Activated naive CD4-positive, alpha-beta T cell treated with anti-CD3 and anti-CD28 coated beads for 36 hours (primary cell): ENCODE measurements around the gene TSFM. TPM values are rescaled to one million over a fixed set of nuclear protein-coding genes. Genes with fewer than 3 reads are reported as not detected.

Experiments
- CTCF ChIA-PET: fragments of 350-600 bp; sonication (Branson Sonifier 250); formaldehyde crosslinking; loops from one replicate; lab custom pipeline; 2021; ENCODE audit warnings: antibody characterized with exemption; lab: Charles Lee
- DNase-seq: peaks from one replicate; pipeline ENCODE4 v3.0.0-alpha.2; 2020
- H3K27ac Mint-ChIP-seq: one replicate; pipeline ENCODE4 v1.8.0; 2021; ENCODE audit warnings: mild to moderate bottlenecking, mixed read lengths
- H3K27me3 Mint-ChIP-seq: one replicate; pipeline ENCODE4 v1.8.0; 2021; ENCODE audit warnings: low read depth, mixed read lengths
- H3K36me3 Mint-ChIP-seq: one replicate; pipeline ENCODE4 v1.8.0; 2021; ENCODE audit warnings: low read depth, mixed read lengths
- H3K4me1 Mint-ChIP-seq: one replicate; pipeline ENCODE4 v1.8.0; 2021; ENCODE audit warnings: low read depth, mixed read lengths
- H3K4me3 Mint-ChIP-seq: one replicate; pipeline ENCODE4 v1.8.0; 2021; ENCODE audit warnings: mild to moderate bottlenecking, moderate library complexity, mixed read lengths
- H3K9me3 Mint-ChIP-seq: one replicate; pipeline ENCODE4 v1.8.0; 2021; ENCODE audit warnings: mixed read lengths
- intact Hi-C: fragments of 100-400 bp; cut with micrococcal nuclease; formaldehyde crosslinking; loops from one replicate; pipeline ENCODE4 v1.15.1; 2023
- total RNA-seq, 2 experiments: library from RNA; stranded (reverse); gene quantifications; one replicate each; pipeline ENCODE4 v1.2.3, GENCODE V29; 2021

Gene TSFM
- total RNA-seq, 2 experiments from 2014 or later = 32.8 to 34.3 TPM

DNA sequence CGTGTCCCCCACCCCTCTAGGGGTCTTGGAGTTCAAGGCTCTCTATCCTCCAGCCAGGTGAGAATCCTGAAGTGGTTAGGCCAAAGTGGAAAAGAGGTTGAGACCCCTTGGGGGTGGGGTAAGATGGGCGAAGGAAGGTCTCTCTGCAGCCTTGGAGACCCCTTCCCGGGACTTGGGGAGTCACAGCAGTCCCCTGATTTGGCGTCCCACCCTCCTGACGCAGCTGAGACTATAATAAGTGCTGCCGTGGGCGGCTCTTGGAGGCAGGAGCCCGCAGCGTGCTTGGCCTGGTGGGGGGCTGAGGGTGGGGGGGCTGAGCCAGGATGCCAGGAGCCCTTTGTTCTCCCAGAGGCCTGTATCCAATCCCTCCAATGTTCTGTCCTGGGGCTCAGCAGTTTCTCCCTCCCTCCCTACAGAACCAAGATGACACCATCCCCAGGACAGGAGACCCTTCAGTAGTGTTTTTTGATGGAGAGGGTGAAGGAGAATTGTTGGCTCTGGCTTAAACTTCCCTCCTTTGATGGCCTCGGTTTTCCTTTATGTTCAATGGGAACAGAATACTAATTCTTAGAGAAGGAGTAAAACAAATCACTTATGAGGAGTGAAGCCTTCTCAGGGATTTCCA is 42.6 kb upstream of the TSFM start:
- Mint-ChIP-seq H3K36me3 (peaks cover 7% of the 10 kb centered on the region), H3K27ac (no peak overlapping the region), H3K4me3 (no peak overlapping the region), H3K4me1 (peaks cover 44% of the 10 kb centered on the region), H3K9me3 (no peaks in the 10 kb centered on the region), H3K27me3 (no peaks in the 10 kb centered on the region)
- intact Hi-C loops = loop anchor here (2.0 to 5.0 kb wide), 2 partner anchors 15 to 498 kb away; partner anchors contain the start of gene MARCHF9
- no peak for DNase-seq
- CTCF ChIA-PET = interaction anchor here (1.2 to 4.0 kb wide), 4 partner anchors 16 to 158 kb away, joined by 3 to 21 read pairs (median 4); no protein-coding TSS in a partner anchor

GRCh38 chr12:57740656-57741412 is 41.8 kb upstream of the TSFM start:
- H3K36me3 Mint-ChIP-seq = peaks cover 12% of the 10 kb centered on the region
- no peaks in the 10 kb centered on the region for H3K27me3 Mint-ChIP-seq
- H3K4me1 Mint-ChIP-seq = peaks cover 52% of the 10 kb centered on the region
- H3K4me3 Mint-ChIP-seq = peak overlapping the region; percentile 97
- DNase-seq = peak; percentile 92
- H3K27ac Mint-ChIP-seq = peak overlapping the region; percentile 97
- intact Hi-C loops = loop anchor here (1.0 to 5.0 kb wide), 5 partner anchors 14 to 499 kb away; partner anchors contain the start of genes B4GALNT1, GLI1, MARCHF9 and OS9
- CTCF ChIA-PET = interaction anchor here (0.7 to 4.0 kb wide), 13 partner anchors 9 to 279 kb away, joined by 3 to 21 read pairs (median 4); partner anchors contain the start of genes CDK4 and OS9
- no peaks in the 10 kb centered on the region for H3K9me3 Mint-ChIP-seq

- CTCF ChIA-PET = interaction anchor here (0.6 to 4.0 kb wide), 21 partner anchors 8 to 279 kb away, joined by 3 to 21 read pairs (median 4); partner anchors contain the start of genes CDK4 and OS9
- H3K36me3 Mint-ChIP-seq = peaks cover 15% of the 10 kb centered on the region
These were observed 41.2 kb upstream of the TSFM start for GRCh38 chr12:57741413-57741789.

DNA sequence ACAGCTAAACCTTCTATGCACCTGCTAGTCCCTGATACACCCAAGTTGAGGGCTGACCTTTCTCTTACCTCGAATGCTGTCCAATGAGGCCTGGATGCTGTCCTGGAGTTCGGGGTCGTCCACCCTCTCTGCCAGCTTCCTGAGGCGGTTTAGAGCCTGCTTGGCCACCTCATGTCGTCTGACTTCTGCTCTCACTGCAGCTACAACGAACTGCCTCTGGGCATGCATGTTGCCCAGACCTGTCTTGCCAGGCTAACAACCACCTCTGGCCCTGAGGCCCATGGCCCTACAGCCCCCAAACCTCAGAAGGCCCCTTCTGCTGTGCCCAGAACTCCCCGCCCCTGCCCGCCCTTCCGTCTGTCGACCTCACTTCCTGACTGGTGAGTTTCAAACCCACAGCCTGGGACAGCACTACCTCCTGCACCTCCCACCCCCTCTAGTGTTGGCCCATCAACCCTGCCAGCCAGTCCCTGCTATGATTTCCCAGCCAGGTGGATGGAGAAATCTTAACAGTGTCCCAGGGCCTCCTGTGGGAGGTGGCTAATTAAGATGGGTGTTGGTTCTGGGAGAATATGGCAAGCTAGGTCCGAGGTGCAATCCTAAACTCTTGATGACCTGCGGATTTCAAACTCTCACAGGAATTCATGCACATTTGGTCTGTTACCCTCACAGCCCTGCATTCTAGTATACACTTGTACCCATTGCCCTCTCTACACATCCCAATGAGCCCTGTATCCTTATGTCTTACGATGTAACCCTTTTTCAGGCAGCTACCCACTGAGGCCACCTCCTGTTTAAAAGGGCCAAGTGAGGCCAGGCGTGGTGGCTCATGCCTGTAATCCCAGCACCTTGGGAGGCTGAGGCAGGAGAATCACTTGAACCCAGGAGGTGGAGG is 40.5 kb upstream of the TSFM start:
- peaks cover 17% of the 10 kb centered on the region for H3K36me3 Mint-ChIP-seq
- CTCF ChIA-PET = interaction anchor here (0.6 to 4.0 kb wide), 23 partner anchors 8 to 280 kb away, joined by 3 to 21 read pairs (median 4); partner anchors contain the start of genes CDK4 and OS9
- peak overlapping the region; percentile 97 for H3K4me3 Mint-ChIP-seq
- DNase-seq = peak; percentile 91
- H3K27ac Mint-ChIP-seq = peak overlapping the region; percentile 97
- H3K27me3 Mint-ChIP-seq = no peaks in the 10 kb centered on the region
- H3K4me1 Mint-ChIP-seq = peaks cover 51% of the 10 kb centered on the region
- intact Hi-C loops = loop anchor here (1.0 to 5.0 kb wide), 8 partner anchors 13 to 500 kb away; partner anchors contain the start of genes B4GALNT1, DCTN2, GLI1 and MARCHF9
- no peaks in the 10 kb centered on the region for H3K9me3 Mint-ChIP-seq

More at GRCh38 chr12:57741413-57741789, 41.2 kb upstream of the TSFM start:
- Mint-ChIP-seq H3K27ac (peak overlapping the region; percentile 97), H3K27me3 (no peaks in the 10 kb centered on the region), H3K4me3 (peak overlapping the region; percentile 97), H3K4me1 (peaks cover 55% of the 10 kb centered on the region), H3K9me3 (no peaks in the 10 kb centered on the region)
- no peak for DNase-seq
- intact Hi-C loops = loop anchor here (1.0 to 5.0 kb wide), 5 partner anchors 13 to 499 kb away; partner anchors contain the start of genes B4GALNT1, GLI1, MARCHF9 and OS9

DNA sequence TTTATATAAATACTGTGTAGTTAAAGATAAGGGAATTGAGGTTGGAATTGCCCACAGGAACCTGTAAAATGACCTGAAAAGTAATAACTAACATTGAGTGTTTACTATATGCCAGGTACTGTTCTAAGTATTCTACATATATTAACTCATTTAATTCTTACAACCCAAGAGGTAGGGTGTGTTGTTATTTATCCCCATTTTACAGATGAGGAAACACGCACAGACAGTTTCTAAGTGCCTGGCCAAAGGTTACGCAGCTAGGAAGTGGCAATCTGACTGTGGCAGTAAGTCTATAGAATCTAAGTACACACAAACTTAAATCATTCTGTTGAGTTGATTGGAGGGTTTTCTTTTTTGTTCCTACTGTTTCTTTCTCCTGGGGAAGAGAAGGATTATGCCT is 38.8 kb upstream of the TSFM start:
- Mint-ChIP-seq H3K9me3 (no peaks in the 10 kb centered on the region), H3K27ac (peak overlapping the region; percentile 94), H3K4me3 (peak overlapping the region; percentile 85), H3K36me3 (peaks cover 26% of the 10 kb centered on the region), H3K27me3 (no peaks in the 10 kb centered on the region), H3K4me1 (peaks cover 51% of the 10 kb centered on the region)
- CTCF ChIA-PET = interaction anchor here (1.1 to 4.0 kb wide), 5 partner anchors 15 to 161 kb away, joined by 3 to 21 read pairs (median 6); partner anchors contain the start of gene OS9
- intact Hi-C loops = loop anchor here (1.0 to 5.0 kb wide), 3 partner anchors 9 to 501 kb away; partner anchors contain the start of genes ARHGAP9 and CDK4
- no peak for DNase-seq

DNA sequence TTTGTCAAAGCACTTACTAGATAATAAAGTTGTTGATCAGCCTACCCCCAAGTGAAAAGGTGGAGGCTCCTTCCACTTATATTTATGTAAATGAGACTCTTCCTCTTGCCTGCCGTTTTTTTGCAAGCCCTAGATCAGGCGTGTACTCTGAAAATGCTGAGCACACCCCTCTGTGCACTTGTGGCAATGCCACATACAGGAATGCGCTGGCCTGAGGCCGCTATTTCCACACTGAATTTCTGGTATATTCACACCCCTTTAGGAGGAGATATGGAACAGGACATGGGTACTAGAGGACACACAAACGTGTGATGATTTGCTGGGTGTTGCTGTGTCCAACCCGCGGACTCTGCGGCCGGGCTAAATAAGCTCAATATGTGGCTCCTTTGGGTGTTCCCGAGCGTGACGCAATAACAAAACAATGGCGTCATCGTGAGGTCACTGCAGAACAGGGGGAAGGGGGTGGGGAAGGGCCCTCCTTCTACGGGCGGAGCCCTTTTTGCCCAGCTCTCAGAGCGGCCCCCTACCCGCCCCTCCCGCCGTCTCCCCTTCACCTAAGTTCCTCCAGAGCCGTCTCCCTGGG is 38.3 kb upstream of the TSFM start:
- CTCF ChIA-PET = interaction anchor here (0.8 to 4.0 kb wide), 7 partner anchors 12 to 284 kb away, joined by 3 to 21 read pairs (median 6); partner anchors contain the start of gene OS9
- Mint-ChIP-seq H3K4me3 (peak overlapping the region; percentile 85), H3K27ac (peak overlapping the region; percentile 94), H3K36me3 (peaks cover 30% of the 10 kb centered on the region), H3K27me3 (no peaks in the 10 kb centered on the region), H3K4me1 (peaks cover 46% of the 10 kb centered on the region), H3K9me3 (no peaks in the 10 kb centered on the region)
- peak; percentile 91 for DNase-seq
- intact Hi-C loops = loop anchor here (1.0 to 5.0 kb wide), 3 partner anchors 8 to 502 kb away; partner anchors contain the start of genes ARHGAP9 and CDK4

DNA sequence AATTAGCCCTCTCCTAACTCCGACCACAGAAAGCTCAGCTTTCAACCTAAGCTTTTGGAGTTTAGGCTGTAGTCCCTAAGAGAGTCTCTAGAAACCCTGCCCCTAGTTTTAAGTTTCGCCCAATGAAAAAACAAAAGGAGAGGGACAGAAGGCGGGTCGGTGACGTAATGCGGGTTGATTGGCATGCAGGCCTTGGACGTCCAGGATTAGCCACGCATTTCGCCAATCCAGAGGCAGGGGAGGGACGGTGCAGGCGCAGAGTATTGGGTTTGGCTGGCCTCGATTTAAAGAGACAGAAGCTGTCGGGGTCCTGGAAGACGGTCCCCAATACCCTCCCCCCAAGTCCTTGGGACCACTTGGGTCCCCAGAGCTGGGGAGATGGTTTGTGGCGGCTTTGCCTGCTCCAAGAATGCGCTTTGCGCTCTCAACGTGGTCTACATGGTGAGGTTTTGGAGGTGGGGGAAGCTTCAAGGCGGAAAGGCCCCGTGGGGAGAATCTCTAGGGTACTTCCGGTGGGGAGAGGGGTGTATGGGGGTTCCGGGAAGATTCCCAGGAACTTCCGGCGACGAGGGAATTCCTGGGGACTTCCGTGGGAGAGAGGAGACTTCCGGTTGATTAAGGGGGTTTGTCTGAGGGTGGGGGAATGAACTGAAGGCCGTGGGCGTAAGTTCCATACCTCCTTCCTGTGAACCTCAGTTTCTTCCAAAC is 37.7 kb upstream of the TSFM start, which contains the start of gene TSPAN31:
TSS of gene TSPAN31 (plus strand) at position 263 of the 708 bp plus-strand sequence. CDS start at position 379, 116 bp downstream.
- Mint-ChIP-seq H3K27me3 (no peaks in the 10 kb centered on the region), H3K9me3 (no peaks in the 10 kb centered on the region), H3K4me1 (peaks cover 40% of the 10 kb centered on the region), H3K27ac (peak within 1 kb of the TSS; percentile 94), H3K4me3 (peak within 1 kb of the TSS; percentile 85), H3K36me3 (peaks cover 32% of the 10 kb centered on the region)
- DNase-seq = peak; percentile 99
- intact Hi-C loops = loop anchor here (1.0 to 5.0 kb wide), 3 partner anchors 7 to 503 kb away; partner anchors contain the start of genes ARHGAP9 and CDK4
- CTCF ChIA-PET = interaction anchor here (0.6 to 2.3 kb wide), 7 partner anchors 12 to 285 kb away, joined by 3 to 8 read pairs (median 4); partner anchors contain the start of gene OS9

DNA sequence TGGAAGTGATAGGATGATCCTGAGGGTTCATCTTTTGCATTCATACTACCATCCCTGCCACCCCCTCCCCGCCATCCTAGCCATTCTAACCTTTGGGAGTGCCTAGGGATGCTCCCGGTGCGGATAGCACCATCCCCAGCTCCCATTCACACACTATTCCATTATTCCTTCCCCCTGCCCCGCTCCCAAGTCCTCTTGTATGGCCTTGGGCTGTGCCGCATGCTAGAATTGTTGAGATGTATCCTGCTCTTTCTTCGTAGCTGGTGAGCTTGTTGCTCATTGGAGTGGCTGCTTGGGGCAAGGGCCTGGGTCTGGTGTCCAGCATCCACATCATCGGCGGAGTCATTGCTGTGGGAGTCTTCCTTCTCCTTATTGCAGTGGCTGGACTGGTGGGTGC is 37.1 kb upstream of the TSFM start:
- CTCF ChIA-PET = interaction anchor here (0.6 to 2.3 kb wide), 6 partner anchors 11 to 285 kb away, joined by 3 to 8 read pairs (median 5); partner anchors contain the start of gene OS9
- Mint-ChIP-seq H3K4me3 (peak overlapping the region; percentile 85), H3K9me3 (no peaks in the 10 kb centered on the region), H3K27ac (peak overlapping the region; percentile 94), H3K27me3 (no peaks in the 10 kb centered on the region), H3K4me1 (peaks cover 42% of the 10 kb centered on the region), H3K36me3 (peaks cover 36% of the 10 kb centered on the region)
- intact Hi-C loops = loop anchor here (2.0 kb wide), 1 partner anchor 267 kb away; the partner anchor contains the start of gene ARHGAP9
- no peak for DNase-seq

GRCh38 chr12:57746025-57746424 is 36.6 kb upstream of the TSFM start:
- Mint-ChIP-seq H3K36me3 (peaks cover 39% of the 10 kb centered on the region), H3K4me3 (peak overlapping the region; percentile 85), H3K27ac (peak overlapping the region; percentile 94), H3K27me3 (no peaks in the 10 kb centered on the region), H3K9me3 (no peaks in the 10 kb centered on the region), H3K4me1 (peaks cover 42% of the 10 kb centered on the region)
- intact Hi-C loops = no loop called here
- DNase-seq = no peak
- CTCF ChIA-PET = interaction anchor here (1.9 kb wide), 1 partner anchor 11 kb away, joined by 8 read pairs; no protein-coding TSS in a partner anchor

DNA sequence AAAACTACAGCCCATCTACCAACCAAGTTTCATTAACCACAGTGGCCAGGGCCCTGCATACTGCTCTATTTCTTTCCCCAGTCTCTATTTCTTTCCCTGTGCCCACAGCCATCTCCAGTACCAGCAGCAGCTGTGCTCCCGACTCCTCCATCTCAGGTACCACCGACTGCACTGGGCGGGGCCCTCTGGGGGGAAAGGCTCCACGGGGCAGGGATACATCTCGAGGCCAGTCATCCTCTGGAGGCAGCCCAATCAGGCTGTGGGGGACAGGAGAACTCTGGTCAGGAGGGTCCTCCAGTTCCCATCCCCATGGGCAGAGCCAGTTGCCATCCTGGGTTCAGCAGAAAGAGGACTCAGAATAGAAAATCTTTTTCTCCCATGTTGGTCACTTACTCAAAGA is 33.5 kb upstream of the TSFM start:
- DNase-seq = no peak
- Mint-ChIP-seq H3K27ac (no peak overlapping the region), H3K27me3 (no peaks in the 10 kb centered on the region), H3K36me3 (peaks cover 50% of the 10 kb centered on the region), H3K4me3 (no peak overlapping the region), H3K4me1 (peaks cover 55% of the 10 kb centered on the region), H3K9me3 (no peaks in the 10 kb centered on the region)
- intact Hi-C loops = no loop called here
- CTCF ChIA-PET = interaction anchor here (1.9 kb wide), 1 partner anchor 10 kb away, joined by 5 read pairs; no protein-coding TSS in a partner anchor
